ENCODE measurements around the gene NSF.
"Not testable (repeated sequence)": the region's sequence is repeated elsewhere in the genome, so short reads cannot be mapped to it uniquely, and the experiment has no call there.

- TF ChIP-seq POLR2A, CTCF (IDR thresholded peaks at IDR 0.05): not testable (repeated sequence)
Observed at GRCh38 chr17:46559155-46559554, 31.3 kb upstream of the NSF start.

Data from transverse colon (tissue), 3 donors.